SU-DHL-6 (cell line): Measurements from ENCODE around the gene HECTD1.

Experiments
- H2AFZ ChIP-seq: fragments of 200-600 bp; sonication (generic); 2 replicates; pipeline ENCODE4 v1.6.1; 2014; ENCODE audit warnings: low read depth, mild to moderate bottlenecking, moderate library complexity, mixed read lengths, antibody characterized with exemption, low read length; ENCODE audit not compliant: severe bottlenecking
- H3F3A ChIP-seq: fragments of 200-600 bp; shearing (Covaris generic); 2 replicates; pipeline ENCODE4 v1.6.0; 2016; ENCODE audit warnings: antibody characterized with exemption, mild to moderate bottlenecking; ENCODE audit not compliant: insufficient read depth
- H3K27ac ChIP-seq: fragments of 200-600 bp; sonication (generic); 2 replicates; pipeline ENCODE4 v1.5.1; 2016; ENCODE audit warnings: low read depth, mild to moderate bottlenecking, low read length, moderate library complexity, mixed read lengths
- H3K27me3 ChIP-seq: fragments of 200-600 bp; sonication (generic), shearing (Covaris generic); 2 replicates; pipeline ENCODE4 v1.6.0; 2014; ENCODE audit warnings: mild to moderate bottlenecking, low read length
- H3K36me3 ChIP-seq: fragments of 200-600 bp; sonication (generic); 2 replicates; pipeline ENCODE4 v1.6.1; 2014; ENCODE audit warnings: mild to moderate bottlenecking, low read length, mixed read lengths
- H3K4me2 ChIP-seq: fragments of 300-600, 200-600 bp; shearing (Covaris generic), sonication (generic); 2 replicates; pipeline ENCODE4 v1.6.0; 2014; ENCODE audit warnings: low read length, low read depth, mild to moderate bottlenecking; ENCODE audit not compliant: poor library complexity, severe bottlenecking
- H3K4me3 ChIP-seq: fragments of 200-600 bp; sonication (generic); 2 replicates; pipeline ENCODE4 v1.5.1; 2014; ENCODE audit warnings: antibody characterized with exemption, low read length, mild to moderate bottlenecking, mixed read lengths; ENCODE audit not compliant: insufficient read depth, poor library complexity, severe bottlenecking
- H3K79me2 ChIP-seq: fragments of 200-600 bp; sonication (generic); 2 replicates; pipeline ENCODE4 v1.6.1; 2014; ENCODE audit warnings: mild to moderate bottlenecking, low read length, moderate library complexity; ENCODE audit not compliant: insufficient read depth
- H3K9ac ChIP-seq: fragments of 200-600 bp; sonication (generic); 2 replicates; pipeline ENCODE4 v1.7.0; 2014; ENCODE audit warnings: mild to moderate bottlenecking, low read length
- H3K9me2 ChIP-seq: fragments of 200-600 bp; sonication (generic); replicated peaks from 2 replicates; pipeline ENCODE4 v1.6.1; 2014; ENCODE audit warnings: low read length; ENCODE audit not compliant: insufficient read depth
- H3K9me3 ChIP-seq: fragments of 200-600 bp; sonication (generic); 2 replicates; pipeline ENCODE4 v1.6.1; 2014; ENCODE audit warnings: low read length, mixed read lengths; ENCODE audit not compliant: insufficient read depth
- H4K20me1 ChIP-seq: fragments of 200-600 bp; sonication (generic); 2 replicates; pipeline ENCODE4 v1.6.1; 2014; ENCODE audit warnings: low read depth, mild to moderate bottlenecking, antibody characterized with exemption, low read length, moderate library complexity, mixed read lengths
- EZH2phosphoT487 ChIP-seq: fragments of 200-600 bp; sonication (generic), shearing (Covaris generic); conservative IDR thresholded peaks from 2 replicates; pipeline ENCODE4 v1.6.1; 2018; ENCODE audit warnings: mild to moderate bottlenecking, antibody characterized with exemption, low read length, moderate library complexity, mixed read lengths
- TF ChIP-seq, protein P1 (sequence below): fragments of 200-600 bp; sonication (generic); IDR thresholded peaks from one replicate; pipeline ENCODE4 v1.5.1; 2017; ENCODE audit warnings: antibody characterized with exemption, mild to moderate bottlenecking, low read length, moderate library complexity; ENCODE audit not compliant: insufficient read depth, poor library complexity, severe bottlenecking

Gene HECTD1

DNA sequence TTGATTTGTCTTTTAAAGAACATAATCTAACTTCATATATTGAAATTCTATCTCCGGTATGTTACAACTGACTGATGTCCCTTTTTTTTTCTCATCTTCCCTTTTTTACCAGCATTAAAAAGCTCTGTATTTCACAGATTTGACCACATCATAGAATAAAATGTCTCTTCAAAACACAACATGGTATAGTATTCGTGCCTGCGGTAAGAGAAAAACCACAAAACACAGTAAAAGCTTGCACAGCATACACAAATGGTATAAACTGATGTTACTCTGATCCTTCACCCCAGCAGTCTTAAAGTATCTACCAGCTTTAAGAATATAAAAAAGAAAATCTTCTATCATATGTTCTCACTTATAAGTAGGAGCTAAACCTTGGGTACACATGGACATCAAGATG is 83.4 kb downstream of the HECTD1 start:
- TF ChIP-seq EZH2phosphoT487: no peak
- TF ChIP-seq, protein P1, sequence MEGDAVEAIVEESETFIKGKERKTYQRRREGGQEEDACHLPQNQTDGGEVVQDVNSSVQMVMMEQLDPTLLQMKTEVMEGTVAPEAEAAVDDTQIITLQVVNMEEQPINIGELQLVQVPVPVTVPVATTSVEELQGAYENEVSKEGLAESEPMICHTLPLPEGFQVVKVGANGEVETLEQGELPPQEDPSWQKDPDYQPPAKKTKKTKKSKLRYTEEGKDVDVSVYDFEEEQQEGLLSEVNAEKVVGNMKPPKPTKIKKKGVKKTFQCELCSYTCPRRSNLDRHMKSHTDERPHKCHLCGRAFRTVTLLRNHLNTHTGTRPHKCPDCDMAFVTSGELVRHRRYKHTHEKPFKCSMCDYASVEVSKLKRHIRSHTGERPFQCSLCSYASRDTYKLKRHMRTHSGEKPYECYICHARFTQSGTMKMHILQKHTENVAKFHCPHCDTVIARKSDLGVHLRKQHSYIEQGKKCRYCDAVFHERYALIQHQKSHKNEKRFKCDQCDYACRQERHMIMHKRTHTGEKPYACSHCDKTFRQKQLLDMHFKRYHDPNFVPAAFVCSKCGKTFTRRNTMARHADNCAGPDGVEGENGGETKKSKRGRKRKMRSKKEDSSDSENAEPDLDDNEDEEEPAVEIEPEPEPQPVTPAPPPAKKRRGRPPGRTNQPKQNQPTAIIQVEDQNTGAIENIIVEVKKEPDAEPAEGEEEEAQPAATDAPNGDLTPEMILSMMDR: no peak
- H4K20me1 ChIP-seq: no peaks in the 10 kb centered on the region
- H3K4me3 ChIP-seq: no peak overlapping the region
- H3K36me3 ChIP-seq: peaks cover 55% of the 10 kb centered on the region
- no peaks in the 10 kb centered on the region for H3K27me3 ChIP-seq
- no peaks in the 10 kb centered on the region for H3F3A ChIP-seq
- no peaks in the 10 kb centered on the region for H3K9me3 ChIP-seq
- no peaks in the 10 kb centered on the region for H3K79me2 ChIP-seq
- no peak overlapping the region for H2AFZ ChIP-seq
- no peak overlapping the region for H3K4me2 ChIP-seq
- H3K9me2 ChIP-seq: no peaks in the 10 kb centered on the region
- H3K27ac ChIP-seq: no peak overlapping the region
- H3K9ac ChIP-seq: no peak overlapping the region

DNA sequence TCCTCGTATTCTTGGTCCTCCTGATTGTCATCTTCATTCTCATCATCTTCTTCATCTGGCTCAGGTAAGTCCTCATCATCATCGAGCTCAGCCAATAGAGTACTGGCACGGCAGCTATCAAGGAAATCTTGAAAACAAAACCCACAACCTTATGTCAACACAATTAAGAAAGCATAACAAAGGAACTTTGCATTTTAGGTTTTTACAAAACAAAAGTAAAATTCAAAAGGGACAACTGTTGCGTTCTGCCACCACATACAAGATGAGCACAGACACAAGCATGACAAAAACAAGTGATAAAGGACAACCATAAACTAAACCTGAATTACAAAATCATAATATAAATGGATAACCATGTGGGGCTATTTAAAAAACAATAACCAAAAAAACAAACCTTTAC is 84.7 kb downstream of the HECTD1 start:
- peaks cover 52% of the 10 kb centered on the region for H3K36me3 ChIP-seq
- H3K4me2 ChIP-seq: no peak overlapping the region
- H3K27me3 ChIP-seq: no peaks in the 10 kb centered on the region
- TF ChIP-seq, protein P1: no peak
- TF ChIP-seq EZH2phosphoT487: no peak
- no peaks in the 10 kb centered on the region for H4K20me1 ChIP-seq
- H3K4me3 ChIP-seq: no peak overlapping the region
- no peak overlapping the region for H3K27ac ChIP-seq
- no peaks in the 10 kb centered on the region for H3K79me2 ChIP-seq
- H3F3A ChIP-seq: no peaks in the 10 kb centered on the region
- H3K9me3 ChIP-seq: no peaks in the 10 kb centered on the region
- no peak overlapping the region for H2AFZ ChIP-seq
- H3K9ac ChIP-seq: no peak overlapping the region
- no peaks in the 10 kb centered on the region for H3K9me2 ChIP-seq

DNA sequence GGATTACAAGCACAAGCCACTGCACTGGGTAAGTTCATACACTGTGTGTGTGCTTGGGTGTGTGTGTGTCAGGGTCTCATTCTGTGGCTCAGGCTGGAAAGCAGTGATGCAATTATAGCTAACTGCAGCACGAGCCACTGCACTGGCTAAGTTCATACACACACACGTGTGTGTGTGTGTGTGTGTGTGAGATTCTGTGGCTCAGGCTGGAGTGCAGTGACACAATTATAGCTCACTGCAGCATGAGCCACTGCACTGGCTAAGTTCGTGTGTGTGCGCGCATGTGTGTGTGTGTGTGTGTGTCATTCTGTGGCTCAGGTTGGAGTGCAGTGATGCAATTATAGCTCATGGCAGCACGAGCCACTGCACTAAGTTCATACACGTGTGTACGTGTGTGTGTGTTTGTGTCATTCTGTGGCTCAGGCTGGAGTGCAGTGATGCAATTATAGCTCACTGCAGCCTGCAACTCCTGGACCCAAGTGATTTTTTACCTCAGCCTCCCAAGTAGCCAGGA is 85.4 kb downstream of the HECTD1 start:
- Histone ChIP-seq H3K79me2 (no peaks in the 10 kb centered on the region), H3K4me2 (no peak overlapping the region), H3K36me3 (peaks cover 54% of the 10 kb centered on the region), H3K9ac (no peak overlapping the region), H4K20me1 (no peaks in the 10 kb centered on the region), H2AFZ (no peak overlapping the region), H3K27me3 (no peaks in the 10 kb centered on the region), H3K4me3 (no peak overlapping the region), H3K27ac (no peak overlapping the region), H3F3A (no peaks in the 10 kb centered on the region), H3K9me3 (no peaks in the 10 kb centered on the region), H3K9me2 (no peaks in the 10 kb centered on the region)
- TF ChIP-seq, protein P1: no peak
- TF ChIP-seq EZH2phosphoT487: no peak

DNA sequence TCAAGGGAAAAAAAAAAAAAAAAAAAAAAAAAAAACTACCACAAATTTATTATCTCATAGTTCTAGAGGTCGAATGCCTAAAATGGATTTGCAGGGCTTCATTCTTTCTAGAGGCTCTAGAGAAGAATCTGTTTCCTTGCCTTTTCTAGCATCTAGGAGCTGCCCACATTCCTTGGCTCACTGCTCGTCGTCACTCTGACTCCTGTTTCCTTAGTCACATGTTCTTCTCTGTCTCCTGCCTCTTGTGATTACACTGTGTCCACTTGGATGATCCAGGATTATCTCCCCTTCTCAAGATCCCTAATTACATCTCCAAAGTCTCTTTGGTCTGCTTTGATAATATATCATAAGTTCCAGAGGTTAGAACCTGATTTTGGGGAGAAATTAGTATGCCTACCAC is 88.7 kb downstream of the HECTD1 start:
- Histone ChIP-seq H3K36me3 (peaks cover 50% of the 10 kb centered on the region), H3K79me2 (no peaks in the 10 kb centered on the region), H3F3A (0 out of 2 replicates have a peak, but pooled peaks cover 3% of the 10 kb centered on the region), H3K4me3 (no peak overlapping the region), H3K27me3 (no peaks in the 10 kb centered on the region), H2AFZ (no peak overlapping the region), H3K27ac (no peak overlapping the region), H4K20me1 (no peaks in the 10 kb centered on the region), H3K9ac (no peak overlapping the region), H3K9me2 (no peaks in the 10 kb centered on the region), H3K4me2 (no peak overlapping the region), H3K9me3 (no peaks in the 10 kb centered on the region)
- TF ChIP-seq EZH2phosphoT487: no peak
- TF ChIP-seq, protein P1: no peak
